GM19397 (cell line): Measurements from ENCODE around the gene ABCD1.
"Not testable (repeated sequence)": the region's sequence is repeated elsewhere in the genome, so short reads cannot be mapped to it uniquely, and the experiment has no call there.

Experiments used
- ATAC-seq: cut with Tn5 transposase; IDR thresholded peaks from one replicate; pipeline ENCODE4 v1.9.1; 2021; ENCODE audit warnings: mild to moderate bottlenecking, moderate library complexity; ENCODE audit not compliant: unreplicated experiment

Gene ABCD1

GRCh38 chrX:153693216-153694086 lies 31.2 kb upstream of the ABCD1 start:
- no peak for ATAC-seq

- ATAC-seq: not testable (repeated sequence)
These were observed 30.4 kb upstream of the ABCD1 start for GRCh38 chrX:153694256-153694655.

GRCh38 chrX:153694687-153695270 lies 29.9 kb upstream of the ABCD1 start:
- ATAC-seq: no peak

GRCh38 chrX:153696100-153696499 lies 28.6 kb upstream of the ABCD1 start:
- ATAC-seq: no peak

- ATAC-seq: not testable (repeated sequence)
These were observed 28.1 kb upstream of the ABCD1 start for GRCh38 chrX:153696538-153696937.

- ATAC-seq: not testable (repeated sequence)
These were observed 27.5 kb upstream of the ABCD1 start for GRCh38 chrX:153696986-153697722.

GRCh38 chrX:153697924-153698865 lies 26.5 kb upstream of the ABCD1 start:
- no peak for ATAC-seq

- not testable (repeated sequence) for ATAC-seq
These were observed 25.4 kb upstream of the ABCD1 start for GRCh38 chrX:153699210-153699783.

- not testable (repeated sequence) for ATAC-seq
These were observed 24.8 kb upstream of the ABCD1 start for GRCh38 chrX:153699784-153700371.

- no peak for ATAC-seq
These were observed 24.2 kb upstream of the ABCD1 start for GRCh38 chrX:153700376-153700945.

GRCh38 chrX:153700967-153701366 lies 23.7 kb upstream of the ABCD1 start:
- ATAC-seq: no peak

- ATAC-seq: no peak
These were observed 22.9 kb upstream of the ABCD1 start for GRCh38 chrX:153701706-153702105.

GRCh38 chrX:153702336-153703035 lies 22.2 kb upstream of the ABCD1 start:
- ATAC-seq: no peak

- no peak for ATAC-seq
These were observed 21.7 kb upstream of the ABCD1 start for GRCh38 chrX:153703036-153703370.

- ATAC-seq: no peak
These were observed 20.6 kb upstream of the ABCD1 start for GRCh38 chrX:153704021-153704526.

- ATAC-seq: not testable (repeated sequence)
These were observed 19.8 kb upstream of the ABCD1 start for GRCh38 chrX:153704631-153705402.

GRCh38 chrX:153705403-153706060 lies 19.1 kb upstream of the ABCD1 start:
- ATAC-seq: not testable (repeated sequence)
